K562 (cell line): ENCODE results near the gene TPSG1. TPM values are rescaled to one million over a fixed set of nuclear protein-coding genes. Genes with fewer than 3 reads are reported as not detected.

Source experiments
- ATAC-seq: fragments of 200-7000 bp; cut with Tn5 transposase; 3 replicates; pipeline ENCODE4 v1.9.1; 2020; ENCODE audit warnings: moderate library complexity
- BruUV-seq: library from RNA; stranded (reverse); fragments of 400-500 nt; replicated peaks from 2 replicates; lab custom pipeline; 2021; lab: Mats Ljungman, UMichigan
- CTCF ChIA-PET: fragments of 300-600 bp; formaldehyde crosslinking; extraction: SDS; loops from one replicate; lab custom pipeline; 2021; ENCODE audit warnings: low intra/inter-chr PET ratio; lab: Yijun Ruan, JAX
- POLR2A ChIA-PET: fragments of 300-600, 350-650 bp; sonication (Branson Sonifier 250); formaldehyde crosslinking; extraction: SDS; loops from one replicate; lab custom pipeline; 2021; ENCODE audit warnings: antibody characterized with exemption, inconsistent platforms; lab: Yijun Ruan, JAX
- DNase-seq, 4 experiments: peaks; one replicate each; pipeline versions ENCODE4 v3.0.0 to v3.0.0-alpha.2; 2011 to 2018; ENCODE audit warnings: low spot score in 3 of 4, mixed read lengths in 3 of 4; ENCODE audit errors: extremely low read depth in 1 of 4
- FAIRE-seq: peaks from 2 replicates; lab custom pipeline; 2011; peaks lifted over from hg19 to GRCh38; lab: Jason Lieb, UNC
- H2AFZ ChIP-seq: 2 replicates; pipeline ENCODE4 v1.6.0; 2011; ENCODE audit warnings: low read depth, low read length, control low read depth, inconsistent platforms
- H3K27ac ChIP-seq: fragments of 200-600 bp; 3 replicates; pipeline ENCODE4 v1.8.0; 2011; ENCODE audit warnings: low read depth, mild to moderate bottlenecking, control low read depth, inconsistent platforms, low read length, moderate library complexity, mixed read lengths; ENCODE audit errors: extremely low read depth
- H3K27me3 ChIP-seq, 2 experiments: fragments of 300-600 bp in 1 of 2; 2 replicates in 1 of 2; 3 replicates in 1 of 2; pipeline versions ENCODE4 v1.6.0 to v1.8.0; 2011; ENCODE audit warnings: inconsistent platforms in 2 of 2, low read length in 2 of 2, mild to moderate bottlenecking in 1 of 2, mixed read lengths in 1 of 2, moderate library complexity in 1 of 2; ENCODE audit not compliant: control insufficient read depth in 2 of 2, insufficient read depth in 2 of 2
- H3K36me3 ChIP-seq: fragments of 300-600 bp; 3 replicates; pipeline ENCODE4 v1.8.0; 2011; ENCODE audit warnings: mild to moderate bottlenecking, low read length, inconsistent platforms; ENCODE audit not compliant: control insufficient read depth, insufficient read depth
- H3K4me1 ChIP-seq, 2 experiments: fragments of 200-600 bp in 1 of 2; replicated peaks in 1 of 2; 2 replicates in 1 of 2; 3 replicates in 1 of 2; pipeline versions ENCODE4 v1.5.1 to v1.8.0; 2011; ENCODE audit warnings: inconsistent platforms in 2 of 2, low read length in 2 of 2, mild to moderate bottlenecking in 1 of 2, mixed read lengths in 1 of 2, moderate library complexity in 1 of 2; ENCODE audit not compliant: control insufficient read depth in 2 of 2, insufficient read depth in 2 of 2
- H3K4me2 ChIP-seq: 2 replicates; pipeline ENCODE4 v1.6.1; 2011; ENCODE audit warnings: low read length, control low read depth, inconsistent platforms, mixed read lengths; ENCODE audit not compliant: insufficient read depth
- H3K4me3 ChIP-seq: fragments of 200-600 bp; sonication (generic), shearing (Covaris generic); 2 replicates; pipeline ENCODE4 v1.5.1; 2016; ENCODE audit warnings: control low read depth, inconsistent platforms
- H3K79me2 ChIP-seq: fragments of 200-600 bp; 3 replicates; pipeline ENCODE4 v1.8.0; 2011; ENCODE audit warnings: low read length, inconsistent platforms; ENCODE audit not compliant: control insufficient read depth, insufficient read depth
- H3K9ac ChIP-seq, 2 experiments: 2 replicates each; pipeline versions ENCODE4 v1.6.0 to v1.6.1; 2011; ENCODE audit warnings: low read depth in 2 of 2, low read length in 2 of 2, control low read depth in 1 of 2, inconsistent platforms in 1 of 2, mild to moderate bottlenecking in 1 of 2, mixed read lengths in 1 of 2; ENCODE audit not compliant: insufficient read depth in 1 of 2
- H3K9me1 ChIP-seq: one replicate; pipeline ENCODE4 v1.6.0; 2011; ENCODE audit warnings: inconsistent platforms, mild to moderate bottlenecking, low read length, moderate library complexity; ENCODE audit not compliant: control insufficient read depth, insufficient read depth
- H3K9me3 ChIP-seq: replicated peaks from 2 replicates; pipeline ENCODE4 v1.5.1; 2011; ENCODE audit warnings: low read depth, low read length, inconsistent platforms; ENCODE audit not compliant: control insufficient read depth, insufficient read depth
- H4K20me1 ChIP-seq: replicated peaks from 2 replicates; pipeline ENCODE4 v1.6.1; 2011; ENCODE audit warnings: low read length, inconsistent platforms, mixed read lengths; ENCODE audit not compliant: control insufficient read depth, insufficient read depth
- CEBPG ChIP-seq, 3 experiments: fragments of 200-800 bp in 1 of 3; sonication (Bioruptor generic) in 1 of 3; sonication (generic) in 1 of 3; formaldehyde crosslinking in 1 of 3; IDR thresholded peaks in 2 of 3; conservative IDR thresholded peaks in 1 of 3; 2 replicates each; pipeline versions ENCODE4 v1.6.1 to v1.8.0; 2016 to 2022; ENCODE audit warnings: missing compliant biosample characterization in 2 of 3, missing genetic modification characterization in 2 of 3, mild to moderate bottlenecking in 1 of 3, missing genetic modification reagents in 1 of 3
- ZNF699 ChIP-seq: fragments of 250-450 bp; sonication (Bioruptor Pico); IDR thresholded peaks from 2 replicates; pipeline ENCODE4 v1.8.0; 2021; ENCODE audit warnings: mild to moderate bottlenecking, moderate library complexity; ENCODE audit not compliant: insufficient replicate concordance
- WGBS: fragments of 100-300 bp; shearing (Covaris generic); methylation state at CpG from one replicate; pipeline ENCODE4 v1.1.6; 2016; ENCODE audit warnings: low coverage, mixed read lengths; ENCODE audit not compliant: insufficient coverage; ENCODE audit errors: missing lambda C conversion rate; 5-methylcytosine and 5-hydroxymethylcytosine counted together
- in situ Hi-C: fragments of 300-500 bp; cut with MboI; formaldehyde crosslinking; loops from 4 replicates; pipeline ENCODE4 v1.15.0; 2018; ENCODE audit warnings: inconsistent platforms, mixed read lengths
- intact Hi-C: fragments of 100-400 bp; cut with micrococcal nuclease; formaldehyde crosslinking; loops from 2 replicates; pipeline ENCODE4 v1.14.2; 2022
- polyA plus RNA-seq, 8 experiments: library from polyadenylated mRNA; depleted of rRNA in 4 of 8; stranded (reverse) in 5 of 8; unstranded in 3 of 8; fragments of >200 nt; fragmentation: Nextera tagmentation in 2 of 8; fragmentation: Illumina TruSeq in 1 of 8; extraction: Ambion mirVana in 2 of 8; extraction: Trizol in 1 of 8; gene quantifications; 2 replicates each; pipeline versions ENCODE4 v1.2.1 to v1.2.3, GENCODE V29; 2011 to 2014; ENCODE audit warnings: inconsistent platforms in 1 of 8, missing spikeins in 1 of 8
- total RNA-seq, 7 experiments: library from RNA; depleted of rRNA in 6 of 7; stranded (reverse); fragments of >200 nt in 6 of 7; fragmentation: Illumina TruSeq in 2 of 7; extraction: Trizol in 2 of 7; gene quantifications; 2 replicates each; pipeline versions ENCODE4 v1.2.1 to v1.2.3, GENCODE V29; 2011 to 2021; ENCODE audit warnings: low replicate concordance in 1 of 7

TPSG1 gene
- total and polyA plus RNA-seq, 9 of the 15 experiments (the other 6 are each of a cell fraction or from before 2014, with no cell fraction given) = not detected

- H3K27ac ChIP-seq = no peak overlapping the region
- H3K79me2 ChIP-seq = no peaks in the 10 kb centered on the region
- peaks cover 9% of the 10 kb centered on the region; the same call in 1 of the 2 replicates for H4K20me1 ChIP-seq
- 8% methylated on average over 26 of the region's 47 CpGs for WGBS
- no TSS peak for BruUV-seq
- ATAC-seq (no peak), FAIRE-seq (no peak), DNase-seq (no peak)
- TF ChIP-seq CEBPG (CRISPR knock-in tag; IDR thresholded peaks at IDR 0.05) = 0 out of 2 replicates have a peak, but pooled peaks have one; percentile 20
- no peak for TF ChIP-seq CEBPG (tag; conservative IDR thresholded peaks at IDR 0.05 in 1 of 2, IDR thresholded peaks at IDR 0.05 in 1 of 2)
- TF ChIP-seq ZNF699 = no peak
- H3K4me3 ChIP-seq = no peak overlapping the region
- H2AFZ ChIP-seq = no peak overlapping the region
- intact Hi-C loops = no loop called here
- CTCF ChIA-PET = no interaction called here
- H3K36me3 ChIP-seq = no peaks in the 10 kb centered on the region
- H3K9me1 ChIP-seq = peaks cover 3% of the 10 kb centered on the region
- H3K4me2 ChIP-seq = no peak overlapping the region
- peaks cover 7% of the 10 kb centered on the region; the same call in 1 of the 2 replicates for H3K9me3 ChIP-seq
- POLR2A ChIA-PET = interaction anchor here (0.6 kb wide), 1 partner anchor 682 kb away, joined by 3 read pairs; no protein-coding TSS in a partner anchor
- H3K4me1 ChIP-seq = peaks cover 0 to 52% of the 10 kb centered on the region in 2 experiments; a peak in 2 of 5 replicates
- in situ Hi-C loops = no loop called here
- H3K9ac ChIP-seq = no peak overlapping the region
- H3K27me3 ChIP-seq = peaks cover 22 to 64% of the 10 kb centered on the region in 2 experiments; a peak in 4 of 5 replicates
Observed at GRCh38 chr16:1261131-1261892, 36.2 kb upstream of the TPSG1 start.
